Activated T-helper 1 cell treated with anti-CD3 and anti-CD28 coated beads, Interleukin-2, amount 50 U/mL, for 16 hours (primary cell): ENCODE measurements around the gene OR6P1.

Experiments
- DNase-seq, 2 donors: peaks; one replicate each; pipeline ENCODE4 v3.0.0-alpha.2; 2020; ENCODE audit warnings: low read depth in 1 of 2, low spot score in 1 of 2

The OR6P1 gene, protein sequence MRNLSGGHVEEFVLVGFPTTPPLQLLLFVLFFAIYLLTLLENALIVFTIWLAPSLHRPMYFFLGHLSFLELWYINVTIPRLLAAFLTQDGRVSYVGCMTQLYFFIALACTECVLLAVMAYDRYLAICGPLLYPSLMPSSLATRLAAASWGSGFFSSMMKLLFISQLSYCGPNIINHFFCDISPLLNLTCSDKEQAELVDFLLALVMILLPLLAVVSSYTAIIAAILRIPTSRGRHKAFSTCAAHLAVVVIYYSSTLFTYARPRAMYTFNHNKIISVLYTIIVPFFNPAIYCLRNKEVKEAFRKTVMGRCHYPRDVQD

DNA sequence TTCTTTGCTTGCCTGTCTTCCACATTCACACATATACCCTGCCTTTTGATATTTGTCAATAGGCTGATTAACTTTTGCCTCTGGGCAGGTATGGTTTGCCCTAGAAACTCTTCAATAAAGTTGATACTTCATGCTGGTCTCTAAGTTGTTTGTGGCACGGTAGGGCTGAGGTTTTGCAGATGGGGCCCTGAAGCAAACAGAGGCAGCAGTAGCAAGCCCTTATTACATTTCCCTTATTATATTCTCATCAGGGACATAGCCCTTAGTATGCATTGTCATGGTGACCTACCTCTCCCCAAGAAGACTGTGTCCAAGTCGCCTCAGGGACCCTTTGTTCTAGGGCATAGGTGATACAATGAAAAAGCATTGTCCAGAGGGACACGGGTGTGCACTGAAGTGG lies at the start of gene OR6P1:
Gene OR6P1 (minus strand): TSS at position 101 of the 400 bp plus-strand sequence. CDS start 6,976 bp downstream, outside the sequence.
- no peak for DNase-seq

DNA sequence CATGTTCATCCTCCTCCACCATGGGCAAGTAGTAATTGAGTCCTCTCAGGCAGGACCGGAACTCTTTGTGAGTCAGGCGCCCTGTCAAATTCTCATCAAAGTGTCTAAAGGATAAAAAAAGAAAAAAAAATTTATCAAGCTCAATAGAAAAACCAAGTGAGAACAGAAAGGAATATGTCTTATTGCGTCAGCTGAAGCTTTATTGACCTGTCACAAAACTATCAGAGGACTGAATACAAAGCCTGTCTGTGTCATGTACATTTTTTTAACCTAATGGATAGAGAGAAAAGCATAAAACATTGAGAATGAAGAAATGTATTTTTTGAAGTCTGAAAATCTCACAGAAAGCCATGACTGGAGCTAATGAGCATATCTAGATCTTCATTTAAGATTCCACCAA lies 43.4 kb upstream of the OR6P1 start:
- DNase-seq: no peak

DNA sequence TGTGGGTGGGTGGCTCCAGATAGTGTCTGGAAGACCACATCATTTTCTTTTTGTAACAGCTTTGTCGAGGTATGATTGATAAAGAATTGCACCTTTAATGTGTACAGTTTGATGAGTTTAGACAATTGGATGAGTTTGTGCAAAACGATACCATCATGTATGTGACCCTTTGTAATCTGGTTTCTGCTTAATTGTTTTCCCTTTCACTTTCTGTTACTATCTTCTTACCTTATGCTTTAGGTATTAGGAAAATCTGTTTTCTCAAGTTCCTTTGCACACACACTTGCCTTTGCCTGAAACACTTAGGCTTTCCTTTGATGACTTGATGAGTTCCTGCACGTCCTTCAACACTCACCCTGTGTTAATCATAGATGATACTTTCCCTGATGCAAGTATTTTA lies 41.5 kb upstream of the OR6P1 start:
- DNase-seq: no peak

DNA sequence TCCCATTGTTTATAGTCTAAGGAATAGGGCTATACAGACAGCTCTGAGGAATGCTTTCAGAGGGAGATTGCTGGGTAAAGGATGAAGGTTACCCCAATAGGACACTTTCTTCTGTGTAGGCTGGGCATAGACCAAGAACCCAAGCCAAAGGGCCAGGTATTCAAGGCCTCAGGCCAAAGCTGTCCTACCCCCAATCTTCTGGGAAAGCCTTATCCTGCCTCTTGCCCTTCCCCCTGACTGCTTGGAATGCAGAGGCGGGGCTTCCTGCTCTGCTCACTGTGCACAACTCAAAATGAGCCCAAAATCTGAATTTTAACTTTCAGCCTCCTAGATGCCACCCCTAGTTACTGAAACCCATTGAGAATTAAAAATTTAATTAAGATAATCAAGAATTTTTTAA lies 36.9 kb upstream of the OR6P1 start:
- DNase-seq: no peak

DNA sequence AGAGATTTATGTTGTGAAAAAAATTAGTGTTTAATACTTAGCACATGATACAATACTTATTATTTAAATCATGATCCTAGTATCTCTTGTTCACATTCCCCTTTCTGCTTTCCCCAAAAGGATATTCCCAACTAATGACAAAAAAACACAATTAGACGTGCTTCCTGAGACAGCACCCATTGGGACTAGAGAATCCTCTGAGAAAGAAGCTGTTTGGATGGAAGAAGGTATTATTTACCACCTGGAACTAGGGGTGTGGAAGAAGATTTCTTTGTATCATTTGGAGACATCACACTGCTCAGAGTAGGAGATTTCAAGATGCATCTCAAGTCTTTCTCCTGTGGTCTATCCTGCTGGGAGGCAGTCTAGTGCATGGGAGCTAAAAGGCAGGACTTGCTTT lies 34.6 kb upstream of the OR6P1 start, which contains the start of gene OR10Z1:
Gene OR10Z1 (plus strand): TSS at position 301 of the 400 bp plus-strand sequence. CDS start 1,171 bp downstream, outside the sequence.
- DNase-seq: no peak

DNA sequence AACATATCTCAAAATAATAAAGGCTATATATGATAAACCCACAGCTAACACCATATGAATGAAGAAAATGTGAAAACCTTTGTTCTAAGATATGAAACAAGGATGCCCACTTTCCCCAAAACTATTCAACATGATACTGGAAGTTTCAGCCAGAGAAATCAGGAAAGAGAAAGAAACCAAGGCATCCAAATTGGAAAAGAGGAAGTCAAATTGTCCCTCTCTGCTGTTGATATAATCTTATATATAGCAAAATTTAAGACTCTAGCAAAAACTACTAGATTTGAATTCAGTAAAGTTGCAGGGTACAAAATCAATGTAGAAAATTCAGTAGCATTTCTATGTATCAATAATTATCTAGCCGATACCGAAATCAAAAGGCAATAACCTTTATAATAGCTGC lies 30.4 kb upstream of the OR6P1 start:
- DNase-seq: no peak

DNA sequence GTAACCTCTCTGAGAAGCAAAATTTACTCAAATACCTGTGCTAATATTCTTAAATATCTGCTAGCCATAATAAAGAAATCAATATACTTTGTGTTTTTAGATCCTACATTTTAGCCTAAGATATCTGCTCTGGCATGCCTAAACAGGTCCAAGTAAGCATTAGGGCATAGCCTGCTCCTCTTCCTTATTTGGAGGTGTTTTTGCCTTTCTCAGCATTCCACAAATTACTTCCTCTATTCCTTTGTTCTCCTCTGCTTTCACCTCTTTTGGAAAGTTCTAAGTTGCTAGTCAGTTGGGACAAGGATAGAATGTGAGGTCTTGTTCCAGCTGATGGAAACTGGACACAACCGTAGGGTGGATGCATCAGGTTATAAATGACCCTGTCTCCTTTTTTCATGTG lies 16.6 kb upstream of the OR6P1 start:
- DNase-seq: no peak

DNA sequence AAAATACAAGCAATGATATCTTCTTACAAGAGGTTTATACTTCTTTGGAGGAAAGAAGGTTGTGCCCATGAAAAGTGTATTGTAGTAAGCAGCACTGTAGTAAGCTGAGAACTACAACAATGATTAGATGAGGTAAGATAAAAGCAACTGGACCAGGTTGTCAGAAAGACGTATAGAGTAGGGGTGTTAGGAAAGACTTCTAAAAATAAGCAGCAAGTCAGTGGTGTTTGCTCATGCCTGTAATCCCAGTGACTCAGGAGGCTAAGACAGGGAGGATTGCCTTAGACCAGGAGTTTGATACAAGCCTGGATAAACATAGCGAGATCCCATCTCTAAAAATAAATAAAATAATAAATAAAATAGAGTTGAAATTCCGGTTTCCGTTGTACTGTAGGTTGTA lies 13.6 kb upstream of the OR6P1 start:
- DNase-seq: no peak

DNA sequence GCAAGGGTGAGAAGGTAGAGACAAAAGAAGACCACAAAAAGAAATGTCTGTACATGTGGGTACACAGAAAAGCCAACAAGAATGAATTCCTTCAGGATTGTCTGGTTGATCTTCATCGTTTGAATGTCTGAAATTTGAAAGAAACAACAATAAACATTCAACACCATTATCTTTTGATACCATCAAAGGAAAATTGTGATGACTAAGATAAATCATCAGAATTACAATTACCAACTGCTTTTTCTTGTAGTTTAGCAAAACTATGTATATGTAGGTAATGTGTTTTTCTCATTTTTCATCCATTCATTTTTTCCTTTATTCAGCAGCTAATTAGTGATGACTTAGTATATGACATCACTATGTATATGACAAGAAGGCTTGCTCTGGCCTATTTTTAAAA lies 9.4 kb upstream of the OR6P1 start, which contains the start of gene OR10X1:
Gene OR10X1 (minus strand): TSS at position 167 of the 400 bp plus-strand sequence. CDS start 0 bp downstream, at position 167.
- no peak for DNase-seq

DNA sequence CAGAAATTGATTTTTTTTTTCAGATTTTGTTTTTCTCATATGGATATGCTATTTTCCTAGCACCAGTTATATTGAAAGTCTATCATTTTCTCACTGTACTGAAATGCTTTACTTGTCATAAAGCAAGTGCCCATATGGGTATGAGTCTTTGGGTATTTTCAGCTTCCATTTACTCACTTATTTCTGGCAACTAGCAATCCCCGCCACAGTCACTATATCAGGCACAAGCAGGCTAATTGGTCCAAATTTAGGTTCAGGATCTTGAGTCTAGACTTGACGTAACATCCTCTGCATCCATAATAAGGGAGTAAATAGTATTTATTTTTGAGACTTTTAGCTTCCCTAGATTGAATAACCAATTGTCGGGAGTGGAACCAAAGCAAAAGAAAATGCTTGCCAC lies 7.2 kb upstream of the OR6P1 start:
- no peak for DNase-seq

DNA sequence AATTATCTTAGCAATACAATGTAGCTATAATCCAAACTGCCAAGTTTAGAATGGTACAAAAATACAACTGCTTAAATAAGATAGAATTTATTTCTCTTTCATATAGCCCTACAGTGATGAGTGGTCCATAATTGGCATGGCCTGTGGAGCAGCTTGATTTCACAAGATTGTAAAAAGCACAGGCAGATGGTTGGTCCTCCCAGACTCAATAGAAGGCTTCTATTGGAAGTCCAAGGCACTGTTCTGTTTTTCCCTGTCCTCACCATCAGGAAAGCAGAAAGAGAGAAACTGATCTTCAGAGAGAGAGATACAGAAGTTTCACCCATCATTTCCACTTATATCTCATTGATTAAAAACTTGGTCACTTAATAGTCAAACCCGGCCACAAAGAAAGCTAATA lies 1.8 kb upstream of the OR6P1 start:
- no peak for DNase-seq

DNA sequence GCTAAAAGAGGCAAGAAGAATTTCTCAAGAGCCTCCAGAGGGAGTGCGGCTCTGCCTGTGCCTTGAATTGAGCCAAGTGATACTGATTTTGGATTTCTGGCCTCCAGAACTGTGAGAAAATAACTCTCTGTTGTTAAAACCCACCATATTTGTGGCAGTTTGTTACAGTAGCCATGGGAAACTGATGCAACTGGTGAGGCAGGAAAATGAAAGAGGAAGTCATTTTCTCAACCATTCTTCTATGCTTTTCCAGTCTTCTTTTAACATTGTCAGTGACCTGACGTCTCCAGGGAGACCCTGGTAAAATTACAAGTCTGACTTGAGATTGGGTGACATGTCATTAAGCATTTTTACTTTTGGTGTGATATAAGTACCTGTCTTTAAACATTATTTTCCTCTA lies 5.8 kb downstream of the OR6P1 start:
- no peak for DNase-seq

DNA sequence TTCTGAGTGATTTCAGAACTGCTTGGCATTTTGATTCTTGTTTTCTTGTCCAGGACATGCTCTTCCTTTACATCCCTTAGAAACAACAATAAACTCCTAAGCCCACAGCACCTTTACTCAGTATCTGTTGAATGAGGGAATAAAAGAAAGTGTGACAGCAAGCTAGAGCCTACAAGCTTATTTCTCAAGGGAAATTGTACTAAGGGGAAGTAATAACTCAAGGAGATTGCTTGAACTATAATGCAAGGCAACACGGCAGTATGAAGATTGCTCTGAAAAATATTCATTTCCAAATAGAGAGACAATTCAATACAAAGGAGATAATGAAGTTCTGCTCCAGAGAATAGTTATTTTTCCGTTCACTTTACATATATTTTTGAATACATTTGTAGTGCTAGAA lies 6.5 kb downstream of the OR6P1 start:
- DNase-seq: no peak

DNA sequence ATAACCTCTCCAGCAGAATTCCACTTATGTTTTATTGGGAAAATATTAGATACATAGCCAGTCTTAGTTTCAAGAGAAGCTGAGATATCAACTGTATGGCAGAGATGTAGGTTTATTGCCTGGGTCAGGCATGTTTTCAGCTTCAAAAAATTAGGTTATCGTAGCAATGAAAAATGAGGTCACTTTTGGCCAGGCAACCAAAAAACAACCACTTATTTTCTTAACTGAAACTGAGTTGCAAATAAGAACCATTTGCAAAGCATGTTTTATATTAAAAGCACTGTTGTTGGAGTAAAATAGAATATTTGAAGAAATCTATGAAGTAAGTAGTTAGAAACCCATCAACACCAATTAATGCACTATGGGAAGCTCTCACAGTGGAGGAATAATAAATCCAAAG lies 10.7 kb downstream of the OR6P1 start:
- DNase-seq: no peak

DNA sequence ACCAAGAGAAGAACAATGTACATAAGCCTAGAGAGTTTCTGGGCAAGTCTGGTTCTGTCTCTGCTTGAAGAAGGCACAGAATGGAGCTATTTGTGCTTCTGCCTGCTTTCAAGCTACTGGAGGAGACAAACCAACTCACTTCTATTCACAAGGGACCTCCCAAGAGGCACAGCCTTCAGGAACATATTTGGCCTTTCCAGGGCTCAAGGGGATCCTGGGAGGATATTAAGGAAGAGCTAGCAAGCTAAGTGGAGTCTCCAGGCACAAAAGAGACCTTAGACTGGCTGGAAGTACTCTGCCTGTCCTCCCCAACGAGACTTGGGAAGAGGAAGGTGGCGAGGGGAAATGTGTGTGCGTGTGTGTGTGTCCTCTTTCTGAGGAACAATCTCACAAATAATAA lies 16.0 kb downstream of the OR6P1 start, which contains the start of gene OR6Y1:
Gene OR6Y1 (minus strand): TSS at position 54 of the 400 bp plus-strand sequence. CDS start 6,300 bp downstream, outside the sequence.
- no peak for DNase-seq

DNA sequence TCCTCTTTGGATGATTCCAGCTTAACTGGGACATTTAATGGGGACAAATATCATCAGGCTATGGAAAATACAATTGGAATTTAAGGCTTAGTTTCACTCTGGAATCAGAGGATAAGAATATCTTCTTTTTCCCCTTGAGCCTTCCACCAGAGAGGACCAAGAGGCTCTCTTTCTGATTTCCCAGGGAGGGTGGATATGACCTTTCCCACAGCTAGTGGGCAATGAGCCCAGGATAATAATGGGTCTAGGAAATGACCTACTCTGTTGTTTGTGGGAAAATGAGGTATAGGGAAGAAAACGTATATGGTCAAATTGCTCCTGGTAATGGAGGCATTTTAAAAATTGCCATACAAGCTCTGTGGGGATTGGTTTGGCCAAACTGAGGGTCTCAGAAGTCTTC lies 18.1 kb downstream of the OR6P1 start:
- DNase-seq: no peak

DNA sequence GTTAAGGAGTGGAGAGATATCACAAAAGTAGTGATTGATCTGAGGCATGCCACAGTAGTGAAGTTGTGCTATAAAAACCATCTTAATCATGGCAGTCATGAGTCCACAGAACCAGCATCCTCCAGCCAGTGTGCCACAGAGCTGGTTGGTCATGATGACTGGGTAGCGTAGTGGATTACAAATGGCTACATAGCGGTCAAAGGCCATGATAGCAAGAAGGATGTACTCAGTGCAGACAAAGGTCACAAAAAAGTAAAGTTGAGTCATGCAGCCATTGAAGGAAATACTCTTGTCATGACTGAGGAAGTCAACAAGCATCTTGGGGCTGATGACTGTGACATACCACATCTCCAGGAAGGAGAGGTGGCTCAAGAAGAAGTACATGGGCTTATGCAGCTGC lies 22.8 kb downstream of the OR6P1 start:
- no peak for DNase-seq

DNA sequence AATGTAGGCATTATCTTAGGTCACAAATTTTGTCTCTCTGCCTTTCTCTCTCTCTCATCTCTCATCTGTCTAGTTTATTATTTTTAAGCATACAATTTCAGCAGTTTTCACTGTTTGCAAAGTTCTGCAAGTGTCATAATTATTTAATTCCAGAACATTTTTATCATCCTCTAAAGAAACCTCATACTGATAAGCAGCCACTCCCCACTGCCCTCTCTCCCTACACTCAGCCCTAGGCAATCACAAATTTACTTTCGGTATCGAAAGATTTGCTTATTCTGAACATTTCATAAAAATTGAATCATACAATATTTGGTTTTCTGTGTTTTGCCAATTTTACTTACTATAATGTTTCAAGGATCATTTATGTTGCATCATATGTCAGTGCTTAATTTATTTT lies 32.8 kb downstream of the OR6P1 start:
- DNase-seq: no peak

DNA sequence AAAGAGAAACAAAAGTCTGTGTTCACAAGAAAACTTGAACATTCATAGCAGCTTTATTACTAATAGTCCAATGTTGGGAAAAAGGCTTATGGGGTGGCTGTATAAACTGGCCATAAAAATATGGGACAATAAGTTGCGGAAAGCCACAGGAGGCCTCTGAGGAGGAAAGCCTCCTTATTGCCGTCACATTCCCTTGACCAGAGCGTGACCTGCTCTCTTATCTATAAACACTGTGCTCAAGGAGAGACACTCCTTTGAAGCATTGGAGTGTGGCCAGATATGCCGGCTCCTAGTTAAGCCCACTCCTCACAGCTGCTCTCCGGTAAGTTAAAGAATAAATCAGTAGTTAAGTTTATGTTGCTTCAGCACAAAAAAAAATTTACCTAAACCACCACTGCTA lies 35.9 kb downstream of the OR6P1 start:
- no peak for DNase-seq

DNA sequence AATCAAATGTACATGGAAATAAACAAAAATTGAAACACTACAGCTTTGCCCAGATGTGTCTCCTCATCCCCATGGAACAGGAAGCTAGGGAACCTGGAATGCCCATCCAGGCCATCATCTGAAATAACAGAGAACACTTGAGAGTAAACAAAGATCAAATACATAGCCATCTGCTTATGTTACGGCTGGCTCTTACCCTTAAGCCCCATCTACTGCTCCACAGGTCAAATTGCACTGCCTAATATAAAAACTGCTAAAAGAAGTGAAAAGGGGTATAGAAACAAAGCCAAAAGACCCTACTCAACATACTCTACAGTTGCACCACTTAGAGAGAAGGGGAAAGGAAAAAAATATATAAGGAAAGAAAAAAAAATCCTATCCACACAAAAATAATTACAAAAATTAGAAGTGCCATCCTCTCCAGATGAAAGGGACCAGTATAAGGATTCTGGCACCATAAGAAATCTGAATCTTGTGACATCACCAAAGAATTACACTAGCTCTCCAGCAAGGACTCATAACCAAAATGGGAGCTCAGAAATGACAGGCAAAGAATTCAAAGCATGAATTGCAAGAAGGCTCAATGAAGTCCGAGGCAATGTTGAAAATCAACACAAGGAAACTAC lies 43.1 kb downstream of the OR6P1 start:
- no peak for DNase-seq

DNA sequence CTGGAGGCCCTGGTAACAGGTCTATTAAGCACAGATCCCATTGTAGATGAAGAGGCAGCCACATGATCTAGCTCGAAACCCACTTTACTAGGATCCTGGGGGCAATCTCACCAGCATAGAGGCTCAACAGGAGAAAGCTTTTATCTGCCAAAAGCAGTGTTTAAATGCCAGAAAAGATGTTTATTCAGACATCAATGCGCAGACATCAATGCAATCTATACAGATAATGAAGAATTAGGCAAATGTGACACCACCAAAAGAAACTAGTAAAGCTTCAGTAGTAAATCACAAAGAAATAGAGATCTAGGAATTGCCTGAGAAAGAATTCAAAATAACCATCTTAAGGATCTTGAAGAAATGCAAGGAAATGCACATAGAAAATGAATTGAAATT lies 48.7 kb downstream of the OR6P1 start:
- DNase-seq: no peak

DNA sequence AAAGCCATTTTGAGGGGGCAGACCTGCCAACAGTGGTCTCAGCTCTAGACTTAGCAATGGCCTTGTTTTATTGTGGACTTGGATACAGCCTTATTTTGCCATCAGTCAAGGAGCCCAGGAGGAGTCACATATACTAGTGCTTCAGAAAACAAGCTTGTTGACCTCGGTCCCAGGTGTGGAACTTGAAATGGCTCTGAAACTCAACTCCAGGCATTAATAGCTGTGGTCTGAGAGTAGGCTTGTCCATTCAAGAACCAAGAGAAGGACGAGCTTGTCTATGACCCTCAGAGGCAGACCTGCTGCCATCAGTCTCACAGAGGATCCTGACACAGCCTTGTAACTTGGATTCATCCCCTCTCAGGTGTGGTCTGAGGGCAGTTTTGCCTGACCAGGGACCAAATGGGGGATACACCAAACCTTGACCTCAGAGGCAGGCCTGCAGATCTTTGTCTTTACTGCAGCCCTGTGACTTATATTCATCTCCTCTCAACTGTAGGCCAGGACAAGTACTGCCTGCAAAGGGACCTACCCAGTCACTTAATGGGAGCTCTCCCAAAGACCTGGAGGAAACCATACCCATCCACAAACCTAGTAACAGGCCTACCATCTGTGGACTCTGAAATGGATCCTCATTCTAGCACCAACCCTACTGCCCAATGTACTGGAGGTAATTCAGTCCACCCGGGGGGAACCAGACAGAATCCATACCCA lies 49.3 kb downstream of the OR6P1 start:
- no peak for DNase-seq
